ENCODE measurements around the gene P2RX2.

- TF ChIP-seq CTCF (conservative IDR thresholded peaks at IDR 0.05 in 1 of 2, IDR thresholded peaks at IDR 0.05 in 1 of 2; ENCODE audit: low read depth in 1 of 2, low read length in 2 of 2), result no peak
- no peak for TF ChIP-seq EZH2 (IDR thresholded peaks at IDR 0.05; ENCODE audit: low read length, missing control alignments)
Observed at GRCh38 chr12:132624910-132625630, 6.5 kb downstream of the P2RX2 start.

Data from fibroblast of lung (primary cell).